Measurements from ENCODE around the gene ASB15.

The ASB15 gene

GRCh38 chr7:123635551-123636359 is 34.1 kb downstream of the ASB15 start:
- no peak for DNase-seq (ENCODE audit: low read depth in 2 of 2)

GRCh38 chr7:123637203-123637602 is 35.6 kb downstream of the ASB15 start:
- DNase-seq (ENCODE audit: low read depth in 2 of 2): no peak

DNA sequence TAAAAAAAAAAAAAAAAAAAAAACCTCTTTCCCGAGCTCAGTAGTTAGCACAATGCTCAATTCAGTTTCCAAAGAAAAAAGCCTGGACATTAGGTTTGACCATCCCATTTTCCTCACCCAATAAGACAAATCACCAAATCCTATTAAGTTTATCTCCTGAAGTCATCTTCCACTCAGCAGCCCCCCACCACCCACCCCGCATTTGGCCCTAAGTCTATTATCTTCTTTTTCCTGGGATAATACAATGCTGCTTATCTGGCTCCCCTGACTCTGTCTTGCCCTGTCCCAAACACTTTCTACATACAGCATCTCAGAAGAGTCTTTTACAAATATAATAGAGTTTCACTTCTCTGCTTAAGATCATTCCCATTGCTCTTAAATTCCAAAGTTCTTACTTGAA is 36.3 kb downstream of the ASB15 start:
- no peak for DNase-seq (ENCODE audit: low read depth in 2 of 2)

GRCh38 chr7:123639631-123640030 is 38.0 kb downstream of the ASB15 start:
- no peak for DNase-seq (ENCODE audit: low read depth in 2 of 2)

DNA sequence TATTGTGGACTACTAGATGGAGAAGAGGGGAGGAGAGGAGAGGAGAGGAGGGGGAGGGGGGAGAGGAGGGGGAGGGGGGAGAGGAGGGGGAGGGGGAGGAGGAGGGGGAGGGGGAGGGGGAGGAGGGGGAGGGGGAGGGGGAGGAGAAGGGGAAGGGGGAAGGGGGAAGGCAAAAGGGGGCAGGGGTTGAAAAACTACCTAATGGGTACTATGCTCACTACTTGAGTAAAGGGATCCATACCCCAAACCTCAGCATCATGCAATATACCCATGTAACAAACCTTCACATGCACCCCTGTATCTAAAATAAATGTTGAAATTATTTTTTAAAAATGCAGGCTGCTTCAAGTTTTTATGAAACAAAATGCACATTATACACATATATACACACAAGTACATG is 39.0 kb downstream of the ASB15 start:
- DNase-seq (ENCODE audit: low read depth in 2 of 2): no peak

DNA sequence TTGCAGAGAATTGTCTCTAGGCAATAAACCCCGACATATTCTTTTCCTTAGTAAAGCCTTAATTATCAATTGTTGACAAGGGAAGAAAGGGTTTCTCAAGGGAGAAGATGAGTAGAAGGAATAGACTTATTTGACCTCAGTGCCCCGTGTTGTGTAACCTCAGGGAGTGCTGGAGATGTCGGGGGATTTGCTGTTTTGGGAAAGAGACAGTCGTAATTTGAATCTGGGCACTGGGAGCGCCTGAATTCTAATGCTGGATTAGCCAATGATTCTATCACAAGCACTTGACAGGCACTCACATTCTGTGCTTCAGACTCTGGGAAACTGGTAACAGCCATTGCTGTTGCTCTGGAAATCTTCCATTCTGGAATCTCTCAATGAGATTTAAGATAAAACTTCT is 40.3 kb downstream of the ASB15 start:
- no peak for DNase-seq (ENCODE audit: low read depth in 2 of 2)

- no peak for DNase-seq (ENCODE audit: low read depth in 2 of 2)
Observed at GRCh38 chr7:123643495-123644441, 42.1 kb downstream of the ASB15 start.

DNA sequence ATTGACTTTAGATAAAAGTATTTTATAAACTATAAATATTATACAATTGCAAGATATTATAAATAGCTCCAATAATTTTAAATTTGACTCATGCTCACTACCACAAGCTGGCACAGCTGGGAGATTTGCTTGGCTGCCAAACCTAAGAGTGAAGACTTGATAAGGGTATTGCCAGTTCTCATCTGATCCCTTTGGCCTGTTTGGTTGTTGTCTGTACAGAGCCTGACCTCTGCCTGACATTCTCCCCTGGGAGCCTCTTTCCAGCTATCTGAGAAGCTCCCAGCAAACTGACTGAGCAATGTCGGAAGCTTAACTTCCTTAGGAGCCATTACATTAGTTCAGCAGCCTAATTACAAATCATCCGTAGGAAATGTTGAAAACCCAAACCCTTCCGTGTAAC is 43.9 kb downstream of the ASB15 start:
- DNase-seq (ENCODE audit: low read depth in 2 of 2): no peak

GRCh38 chr7:123647106-123647730 is 45.6 kb downstream of the ASB15 start:
- no peak for DNase-seq (ENCODE audit: low read depth in 2 of 2)

- DNase-seq (ENCODE audit: low read depth in 2 of 2): no peak
Observed at GRCh38 chr7:123649964-123650363, 48.3 kb downstream of the ASB15 start.

DNA sequence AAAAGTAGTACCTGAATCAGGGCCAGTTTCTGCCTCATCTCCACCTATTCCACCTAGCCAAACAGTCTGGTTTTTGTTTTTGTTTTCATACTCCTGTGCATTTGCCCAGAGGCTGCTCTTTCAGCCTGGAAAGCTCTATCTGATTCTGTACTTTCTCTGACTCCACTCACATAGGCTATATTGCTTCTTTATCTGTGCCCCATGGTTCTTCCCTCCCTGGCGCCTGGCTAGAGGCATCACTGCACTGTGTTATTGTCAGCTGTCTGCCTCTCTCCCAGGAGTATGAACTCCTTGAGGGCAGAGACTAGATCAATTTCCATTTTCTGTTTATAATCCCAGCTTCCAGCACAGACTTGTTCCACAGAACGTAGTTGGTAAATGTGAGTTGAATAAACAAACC is 49.0 kb downstream of the ASB15 start:
- DNase-seq (ENCODE audit: low read depth in 2 of 2): no peak

GRCh38 chr7:123652406-123652805 is 50.8 kb downstream of the ASB15 start:
- no peak for DNase-seq (ENCODE audit: low read depth in 2 of 2)

DNA sequence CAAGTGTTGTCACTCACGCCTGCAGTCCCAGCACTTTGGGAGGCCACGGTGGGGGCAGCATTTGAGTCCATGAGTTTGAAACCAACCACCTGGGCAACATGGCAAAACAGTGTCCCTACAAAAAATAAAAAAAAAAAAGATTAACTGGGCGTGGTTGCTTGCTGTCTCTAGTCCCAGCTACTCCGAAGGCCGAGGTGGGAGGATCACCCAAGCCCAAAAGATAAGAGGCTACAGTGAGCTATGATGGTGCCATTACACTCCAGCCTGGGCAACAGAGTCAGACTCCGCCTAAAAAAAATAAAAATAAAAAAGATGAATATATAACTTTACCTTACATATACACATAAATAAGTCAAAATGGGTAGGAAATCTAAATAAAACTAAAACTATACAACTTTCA is 51.5 kb downstream of the ASB15 start:
- DNase-seq (ENCODE audit: low read depth in 2 of 2): no peak

DNA sequence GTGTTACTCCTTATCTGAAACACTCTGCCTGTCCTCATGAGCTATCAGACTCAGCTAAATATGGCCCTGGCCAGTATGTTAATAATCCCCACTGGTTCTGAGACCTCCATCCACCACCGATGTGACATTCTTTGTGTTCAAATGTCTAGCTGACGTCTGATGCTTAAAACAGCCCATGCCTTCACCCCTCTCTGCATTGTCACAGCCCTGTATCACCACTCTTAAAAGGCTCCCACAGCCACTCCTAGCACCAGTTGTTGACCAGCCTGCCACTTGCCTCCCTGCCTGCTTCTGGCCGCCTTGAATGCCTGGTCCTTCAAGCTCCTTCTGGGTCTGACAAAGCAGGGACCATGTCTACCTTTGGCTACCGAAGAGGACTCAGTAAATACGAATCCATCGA is 54.0 kb downstream of the ASB15 start, which contains the start of gene LMOD2:
TSS of gene LMOD2 (plus strand) at position 253 of the 400 bp plus-strand sequence. CDS start at position 351, 98 bp downstream.
- DNase-seq (ENCODE audit: low read depth in 2 of 2): no peak

GRCh38 chr7:123656544-123657303 is 55.1 kb downstream of the ASB15 start:
- no peak for DNase-seq (ENCODE audit: low read depth in 2 of 2)

DNA sequence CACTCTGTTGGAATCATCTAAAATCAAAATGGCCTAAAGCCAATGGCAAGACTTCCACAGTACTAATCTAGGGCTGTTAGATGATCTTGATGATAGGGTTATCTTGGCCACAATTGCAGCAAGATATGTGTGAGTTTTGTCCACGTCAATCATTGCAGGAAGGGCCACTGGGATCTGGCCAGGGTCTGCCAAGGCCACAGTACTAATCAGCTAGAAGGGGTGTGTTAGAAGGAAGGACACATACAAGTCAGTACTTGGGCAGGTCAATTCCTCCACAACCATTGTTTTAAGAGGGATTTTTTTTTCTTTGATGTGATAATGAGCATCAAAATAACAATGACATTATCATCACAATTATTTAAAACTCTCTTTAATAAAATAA is 55.7 kb downstream of the ASB15 start:
- DNase-seq (ENCODE audit: low read depth in 2 of 2): no peak

GRCh38 chr7:123658023-123658422 is 56.4 kb downstream of the ASB15 start:
- DNase-seq (ENCODE audit: low read depth in 2 of 2): no peak

DNA sequence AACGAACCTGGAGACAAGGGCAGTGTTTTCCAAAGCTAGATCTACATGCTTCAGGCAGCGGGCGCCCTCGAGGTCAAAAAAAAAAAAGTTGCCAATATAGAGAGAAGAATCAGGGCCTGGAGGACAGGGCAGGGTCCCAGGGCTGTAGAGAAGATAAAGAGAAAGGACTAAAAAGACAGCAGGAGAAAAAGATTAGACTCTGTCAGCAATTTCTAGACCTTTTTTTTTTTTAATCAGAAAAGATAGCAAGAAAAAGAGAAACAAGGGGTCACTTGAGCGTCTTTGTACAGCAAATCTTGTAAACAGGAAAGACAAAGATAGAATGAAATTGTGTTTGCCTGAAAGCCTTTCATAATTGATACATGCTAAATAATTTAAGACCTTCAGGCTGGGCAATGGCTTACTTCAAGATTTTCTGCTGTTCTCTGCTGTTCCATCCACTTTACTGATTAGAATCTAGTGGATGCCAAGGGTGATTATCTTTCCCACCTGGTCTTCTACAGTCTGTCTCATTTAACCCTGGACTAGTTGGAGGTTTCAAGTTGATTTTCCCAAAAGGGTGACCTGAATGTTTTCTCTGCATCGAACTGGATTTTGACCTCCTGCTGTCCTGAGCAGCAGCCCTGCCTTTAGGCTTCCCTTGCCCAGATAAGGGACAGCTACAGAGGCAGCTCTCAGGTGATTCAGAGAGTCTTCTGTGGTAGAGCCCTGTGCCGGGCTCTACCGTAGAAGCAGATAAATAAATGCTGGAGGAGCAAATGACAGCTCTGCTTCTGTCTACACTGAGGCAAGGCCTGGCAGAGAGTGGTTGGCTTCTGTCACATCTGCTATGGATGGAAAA is 59.1 kb downstream of the ASB15 start:
- DNase-seq (ENCODE audit: low read depth in 2 of 2): no peak

DNA sequence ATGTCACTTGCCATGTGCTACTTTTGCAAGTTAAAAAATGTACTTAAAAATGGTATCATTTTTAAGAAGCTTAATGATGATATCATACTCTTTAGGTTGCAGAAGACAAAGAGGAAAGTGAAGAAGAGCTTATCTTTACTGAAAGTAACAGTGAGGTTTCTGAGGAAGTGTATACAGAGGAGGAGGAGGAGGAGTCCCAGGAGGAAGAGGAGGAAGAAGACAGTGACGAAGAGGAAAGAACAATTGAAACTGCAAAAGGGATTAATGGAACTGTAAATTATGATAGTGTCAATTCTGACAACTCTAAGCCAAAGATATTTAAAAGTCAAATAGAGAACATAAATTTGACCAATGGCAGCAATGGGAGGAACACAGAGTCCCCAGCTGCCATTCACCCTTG is 60.1 kb downstream of the ASB15 start:
- no peak for DNase-seq (ENCODE audit: low read depth in 2 of 2)

DNA sequence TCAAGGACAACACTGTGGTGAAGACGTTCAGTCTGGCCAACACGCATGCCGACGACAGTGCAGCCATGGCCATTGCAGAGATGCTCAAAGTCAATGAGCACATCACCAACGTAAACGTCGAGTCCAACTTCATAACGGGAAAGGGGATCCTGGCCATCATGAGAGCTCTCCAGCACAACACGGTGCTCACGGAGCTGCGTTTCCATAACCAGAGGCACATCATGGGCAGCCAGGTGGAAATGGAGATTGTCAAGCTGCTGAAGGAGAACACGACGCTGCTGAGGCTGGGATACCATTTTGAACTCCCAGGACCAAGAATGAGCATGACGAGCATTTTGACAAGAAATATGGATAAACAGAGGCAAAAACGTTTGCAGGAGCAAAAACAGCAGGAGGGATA is 60.7 kb downstream of the ASB15 start:
- DNase-seq (ENCODE audit: low read depth in 2 of 2): no peak

GRCh38 chr7:123662755-123663154 is 61.1 kb downstream of the ASB15 start:
- no peak for DNase-seq (ENCODE audit: low read depth in 2 of 2)

Data from stimulated activated CD8-positive, alpha-beta memory T cell treated with anti-CD3 and anti-CD28 coated beads, Interleukin-15, amount 100 ng/mL, for 48 hours (primary cell).